ENCODE results near the gene ITGBL1. TPM values are rescaled to one million over a fixed set of nuclear protein-coding genes. Genes with fewer than 3 reads are reported as not detected.

Gene ITGBL1
- total RNA-seq, 6 experiments from 2014 or later, result 92.4 to 114 (median 105) TPM

- DNase-seq, result peak; percentile 20
- peak overlapping the region; percentile 36 for H3K4me3 Mint-ChIP-seq
- no peaks in the 10 kb centered on the region for H3K27me3 Mint-ChIP-seq (ENCODE audit: insufficient read depth)
- peak overlapping the region; percentile 63 for H3K27ac Mint-ChIP-seq
- peaks cover 20% of the 10 kb centered on the region for H3K36me3 Mint-ChIP-seq (ENCODE audit: low read depth)
- peaks cover 69% of the 10 kb centered on the region for H3K4me1 Mint-ChIP-seq (ENCODE audit: low read depth)
- no peak for TF ChIP-seq CTCF (IDR thresholded peaks at IDR 0.05)
- H3K9me3 Mint-ChIP-seq, result no peaks in the 10 kb centered on the region
Measured at GRCh38 chr13:101572456-101572855, 120.0 kb downstream of the ITGBL1 start.

- Mint-ChIP-seq H3K9me3 (no peaks in the 10 kb centered on the region), H3K27ac (no peak overlapping the region), H3K4me1 (ENCODE audit: low read depth) (peaks cover 70% of the 10 kb centered on the region), H3K36me3 (ENCODE audit: low read depth) (peaks cover 13% of the 10 kb centered on the region), H3K27me3 (ENCODE audit: insufficient read depth) (no peaks in the 10 kb centered on the region), H3K4me3 (no peak overlapping the region)
- DNase-seq, result no peak
- no peak for TF ChIP-seq CTCF (IDR thresholded peaks at IDR 0.05)
Measured at GRCh38 chr13:101575581-101575980, 123.1 kb downstream of the ITGBL1 start.

GRCh38 chr13:101576455-101576854 is 124.0 kb downstream of the ITGBL1 start:
- Mint-ChIP-seq H3K4me1 (ENCODE audit: low read depth) (peaks cover 61% of the 10 kb centered on the region), H3K27me3 (ENCODE audit: insufficient read depth) (no peaks in the 10 kb centered on the region), H3K36me3 (ENCODE audit: low read depth) (peaks cover 13% of the 10 kb centered on the region), H3K27ac (peak overlapping the region; percentile 18; the same call in 1 of the 2 replicates), H3K9me3 (no peaks in the 10 kb centered on the region), H3K4me3 (no peak overlapping the region)
- no peak for DNase-seq
- no peak for TF ChIP-seq CTCF (IDR thresholded peaks at IDR 0.05)

DNA sequence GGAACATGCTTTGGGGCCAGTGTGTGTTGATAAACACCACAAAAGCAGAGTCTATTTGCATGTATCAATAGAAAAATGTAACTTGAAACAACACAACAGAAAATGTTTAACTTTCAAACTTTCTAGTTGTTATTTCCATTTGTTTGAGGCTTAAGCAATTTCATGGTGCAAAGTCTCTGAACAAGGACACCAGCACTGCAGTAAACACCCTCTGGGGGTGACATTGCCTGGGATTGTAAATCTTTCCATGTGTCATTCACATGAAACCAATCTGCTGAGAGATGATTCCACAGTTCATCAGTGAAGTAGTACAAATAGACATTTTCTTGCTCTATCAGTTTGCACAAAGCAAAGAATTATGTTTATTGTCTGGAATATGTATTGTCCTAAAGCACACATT is 124.5 kb downstream of the ITGBL1 start:
- H3K27ac Mint-ChIP-seq, result no peak overlapping the region
- DNase-seq, result no peak
- no peak for TF ChIP-seq CTCF (IDR thresholded peaks at IDR 0.05)
- no peaks in the 10 kb centered on the region for H3K9me3 Mint-ChIP-seq
- H3K36me3 Mint-ChIP-seq (ENCODE audit: low read depth), result peaks cover 13% of the 10 kb centered on the region
- peaks cover 56% of the 10 kb centered on the region for H3K4me1 Mint-ChIP-seq (ENCODE audit: low read depth)
- H3K4me3 Mint-ChIP-seq, result no peak overlapping the region
- H3K27me3 Mint-ChIP-seq (ENCODE audit: insufficient read depth), result no peaks in the 10 kb centered on the region

DNA sequence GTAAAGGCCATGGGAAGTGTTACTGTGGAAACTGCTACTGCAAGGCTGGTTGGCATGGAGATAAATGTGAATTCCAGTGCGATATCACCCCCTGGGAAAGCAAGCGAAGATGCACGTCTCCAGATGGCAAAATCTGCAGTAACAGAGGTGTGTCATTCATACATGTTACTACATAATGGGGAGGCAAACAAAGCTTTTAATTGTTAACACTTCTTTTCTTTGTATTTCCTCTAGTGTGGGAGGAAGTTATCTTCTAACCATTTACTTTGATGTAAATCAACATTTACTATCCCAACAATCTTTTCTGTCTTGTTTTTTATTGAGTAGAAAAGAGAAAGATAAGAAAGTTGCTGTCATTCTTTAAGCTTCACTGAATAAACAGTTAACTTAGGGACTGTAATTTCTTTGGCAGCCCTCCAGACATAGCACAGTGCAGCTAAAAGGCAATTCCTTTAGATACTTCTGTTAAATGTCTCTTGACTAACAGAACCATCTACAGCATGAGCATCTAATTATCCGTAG is 126.9 kb downstream of the ITGBL1 start:
- peak; percentile 23 for DNase-seq
- peaks cover 25% of the 10 kb centered on the region for H3K36me3 Mint-ChIP-seq (ENCODE audit: low read depth)
- no peak overlapping the region for H3K4me3 Mint-ChIP-seq
- no peaks in the 10 kb centered on the region for H3K9me3 Mint-ChIP-seq
- peaks cover 45% of the 10 kb centered on the region for H3K4me1 Mint-ChIP-seq (ENCODE audit: low read depth)
- no peak for TF ChIP-seq CTCF (IDR thresholded peaks at IDR 0.05)
- no peaks in the 10 kb centered on the region for H3K27me3 Mint-ChIP-seq (ENCODE audit: insufficient read depth)
- H3K27ac Mint-ChIP-seq, result peak overlapping the region; percentile 17; the same call in 1 of the 2 replicates
